PC-9 (cell line): ENCODE results near the gene ASB3. TPM values are rescaled to one million over a fixed set of nuclear protein-coding genes. Genes with fewer than 3 reads are reported as not detected.
"Not testable (repeated sequence)": the region's sequence is repeated elsewhere in the genome, so short reads cannot be mapped to it uniquely, and the experiment has no call there.

Source experiments
- BruUV-seq: library from RNA; stranded (reverse); fragments of 400-500 nt; replicated peaks from 2 replicates; lab custom pipeline; 2021; lab: Mats Ljungman, UMichigan
- CTCF ChIA-PET: fragments of 300-600 bp; sonication (Branson Sonifier 250); formaldehyde crosslinking; loops from one replicate; lab custom pipeline; 2022; ENCODE audit warnings: antibody characterized with exemption; lab: Charles Lee
- POLR2A ChIA-PET: fragments of 300-600 bp; sonication (Branson Sonifier 250); formaldehyde crosslinking; loops from one replicate; lab custom pipeline; 2022; ENCODE audit warnings: antibody characterized with exemption; ENCODE audit not compliant: unreplicated experiment; lab: Charles Lee
- DNase-seq, 2 experiments: peaks; one replicate each; pipeline versions ENCODE4 v3.0.0 to v3.0.0-alpha.2; 2015 to 2022; ENCODE audit warnings: mixed read lengths in 1 of 2
- H2AFZ ChIP-seq: fragments of 200-600 bp; sonication (generic); 2 replicates; pipeline ENCODE4 v1.8.1; 2017; ENCODE audit warnings: antibody characterized with exemption
- H3F3A ChIP-seq: fragments of 200-600 bp; sonication (generic); 2 replicates; pipeline ENCODE4 v1.8.1; 2017; ENCODE audit warnings: antibody characterized with exemption, mild to moderate bottlenecking, low read depth; ENCODE audit not compliant: insufficient read depth
- H3K27ac ChIP-seq: fragments of 200-600 bp; sonication (generic); 2 replicates; pipeline ENCODE4 v1.6.1; 2016; ENCODE audit warnings: mixed run types
- H3K27me3 ChIP-seq: fragments of 200-600 bp; sonication (generic); 2 replicates; pipeline ENCODE4 v1.6.1; 2016; ENCODE audit warnings: low read depth, mixed run types; ENCODE audit not compliant: insufficient read depth
- H3K36me3 ChIP-seq: fragments of 200-600 bp; sonication (generic); 2 replicates; pipeline ENCODE4 v1.6.1; 2016; ENCODE audit warnings: low read depth, mixed run types
- H3K4me1 ChIP-seq: fragments of 200-600 bp; sonication (generic); replicated peaks from 2 replicates; pipeline ENCODE4 v1.6.1; 2016; ENCODE audit warnings: mixed run types; ENCODE audit not compliant: insufficient read depth
- H3K4me2 ChIP-seq: fragments of 200-600 bp; sonication (generic); 2 replicates; pipeline ENCODE4 v1.6.1; 2017; ENCODE audit warnings: mixed run types
- H3K4me3 ChIP-seq: fragments of 200-600 bp; sonication (generic); 2 replicates; pipeline ENCODE4 v1.6.1; 2016; ENCODE audit warnings: mixed run types
- H3K79me2 ChIP-seq: fragments of 200-600 bp; sonication (generic); 2 replicates; pipeline ENCODE4 v1.6.1; 2017; ENCODE audit warnings: low read depth, mixed run types
- H3K9me2 ChIP-seq: fragments of 200-600 bp; sonication (generic); 2 replicates; pipeline ENCODE4 v1.8.1; 2017; ENCODE audit warnings: mild to moderate bottlenecking; ENCODE audit not compliant: insufficient read depth
- H3K9me3 ChIP-seq: fragments of 200-600 bp; sonication (generic); 2 replicates; pipeline ENCODE4 v1.8.1; 2016; ENCODE audit warnings: low read depth; ENCODE audit not compliant: insufficient read depth
- H4K20me1 ChIP-seq: fragments of 200-600 bp; sonication (generic); 2 replicates; pipeline ENCODE4 v1.8.1; 2017; ENCODE audit not compliant: insufficient read depth
- CTCF ChIP-seq: fragments of 200-600 bp; sonication (generic); conservative IDR thresholded peaks from 2 replicates; pipeline ENCODE4 v1.6.1; 2017; ENCODE audit warnings: mixed run types, antibody characterized with exemption, mild to moderate bottlenecking, moderate library complexity
- EZH2 ChIP-seq: fragments of 200-600 bp; sonication (generic); IDR thresholded peaks from 2 replicates; pipeline ENCODE4 v1.8.0; 2017; ENCODE audit warnings: antibody characterized with exemption, low read depth
- intact Hi-C: fragments of 100-400 bp; cut with micrococcal nuclease; formaldehyde crosslinking; loops from one replicate; pipeline ENCODE4 v1.10.0; 2022; ENCODE audit not compliant: unreplicated experiment
- total RNA-seq: library from RNA; stranded (reverse); gene quantifications from 2 replicates; pipeline ENCODE4 v1.2.3, GENCODE V29; 2021

ASB3 gene
- total RNA-seq, 1 experiment from 2014 or later, result 27.7 TPM

DNA sequence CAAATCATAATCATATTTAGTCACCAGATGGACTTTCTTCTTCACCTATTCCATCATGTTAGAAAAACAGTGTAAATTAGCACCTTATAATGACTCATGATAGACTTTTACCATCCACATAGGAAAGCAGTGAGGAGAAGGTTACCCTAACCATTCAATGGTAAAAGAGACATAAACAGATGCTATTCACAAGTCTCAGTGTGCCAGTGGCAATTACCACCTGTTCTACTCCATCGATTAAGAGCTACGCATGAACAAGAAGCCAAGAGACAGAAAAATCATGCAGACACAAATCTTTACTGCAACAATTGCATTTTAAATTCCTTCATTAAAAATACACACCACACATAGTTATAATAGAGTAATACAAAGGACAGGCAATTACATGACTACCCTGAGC, 125.9 kb downstream of the ASB3 start:
- no peaks in the 10 kb centered on the region for H3F3A ChIP-seq

DNA sequence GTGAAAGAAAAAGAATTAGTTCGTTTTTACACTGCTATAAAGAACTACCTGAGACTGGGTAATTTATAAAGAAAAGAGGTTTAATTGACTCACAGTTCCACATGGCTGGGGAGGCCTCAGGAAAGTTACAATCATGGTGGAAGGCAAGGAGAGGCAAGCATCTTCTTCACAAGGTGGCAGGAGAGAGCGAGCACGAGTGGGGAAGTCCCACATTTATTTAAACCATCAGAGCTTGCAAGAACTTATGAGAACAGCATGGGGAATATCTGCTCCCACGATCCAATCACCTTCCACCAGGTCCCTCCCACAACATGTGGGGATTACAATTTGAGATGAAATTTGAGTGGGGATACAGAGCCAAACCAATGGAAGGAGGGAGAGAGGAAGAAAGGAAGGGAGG, 128.3 kb downstream of the ASB3 start:
- H3K36me3 ChIP-seq, H3K79me2 ChIP-seq, intact Hi-C loops, H3K4me3 ChIP-seq, H3K27ac ChIP-seq, H3K9me2 ChIP-seq, CTCF ChIA-PET, H3K9me3 ChIP-seq, H3K4me1 ChIP-seq, H3K27me3 ChIP-seq, H2AFZ ChIP-seq, BruUV-seq, H4K20me1 ChIP-seq, H3K4me2 ChIP-seq, H3F3A ChIP-seq, POLR2A ChIA-PET, DNase-seq: not testable (repeated sequence)

More for the DNA sequence above, 125.9 kb downstream of the ASB3 start:
- H4K20me1 ChIP-seq, result no peaks in the 10 kb centered on the region
- no peaks in the 10 kb centered on the region for H3K9me3 ChIP-seq
- H3K27ac ChIP-seq, result no peak overlapping the region
- H3K36me3 ChIP-seq, result no peaks in the 10 kb centered on the region
- H3K4me2 ChIP-seq, result no peak overlapping the region
- no peaks in the 10 kb centered on the region for H3K79me2 ChIP-seq
- no peaks in the 10 kb centered on the region for H3K9me2 ChIP-seq
- no peak overlapping the region for H3K4me3 ChIP-seq
- intact Hi-C loops, result no loop called here
- no peak overlapping the region for H2AFZ ChIP-seq
- POLR2A ChIA-PET, result no interaction called here
- no TSS peak for BruUV-seq
- TF ChIP-seq CTCF (no peak), EZH2 (no peak)
- H3K27me3 ChIP-seq, result no peaks in the 10 kb centered on the region
- no peaks in the 10 kb centered on the region for H3K4me1 ChIP-seq
- CTCF ChIA-PET, result no interaction called here
- DNase-seq, result no peak

- BruUV-seq, result no TSS peak
- POLR2A ChIA-PET, result no interaction called here
- Histone ChIP-seq H3K4me3 (no peak overlapping the region), H3K27ac (no peak overlapping the region), H3K4me2 (no peak overlapping the region), H3K4me1 (no peaks in the 10 kb centered on the region), H3K36me3 (no peaks in the 10 kb centered on the region), H3K79me2 (no peaks in the 10 kb centered on the region), H2AFZ (no peak overlapping the region), H3K9me3 (no peaks in the 10 kb centered on the region), H3K27me3 (no peaks in the 10 kb centered on the region), H3K9me2 (no peaks in the 10 kb centered on the region; the same call in 1 of the 2 replicates), H3F3A (no peaks in the 10 kb centered on the region), H4K20me1 (no peaks in the 10 kb centered on the region)
- no peak for DNase-seq
- intact Hi-C loops, result no loop called here
- TF ChIP-seq EZH2, result no peak
- TF ChIP-seq CTCF, result no peak
- CTCF ChIA-PET, result no interaction called here
Measured at GRCh38 chr2:53655256-53655655, 131.5 kb downstream of the ASB3 start.

- no peaks in the 10 kb centered on the region for H3F3A ChIP-seq
- no peaks in the 10 kb centered on the region for H3K36me3 ChIP-seq
- BruUV-seq, result no TSS peak
- TF ChIP-seq EZH2, result no peak
- TF ChIP-seq CTCF, result no peak
- no peak overlapping the region for H2AFZ ChIP-seq
- CTCF ChIA-PET, result no interaction called here
- H3K79me2 ChIP-seq, result no peaks in the 10 kb centered on the region
- no peaks in the 10 kb centered on the region for H3K9me3 ChIP-seq
- POLR2A ChIA-PET, result no interaction called here
- H3K4me3 ChIP-seq, result no peak overlapping the region
- no peaks in the 10 kb centered on the region for H3K27me3 ChIP-seq
- no peaks in the 10 kb centered on the region for H3K4me1 ChIP-seq
- no peaks in the 10 kb centered on the region for H4K20me1 ChIP-seq
- no peak overlapping the region for H3K27ac ChIP-seq
- DNase-seq, result no peak
- no peaks in the 10 kb centered on the region; the same call in 1 of the 2 replicates for H3K9me2 ChIP-seq
- intact Hi-C loops, result no loop called here
- H3K4me2 ChIP-seq, result no peak overlapping the region
Measured at GRCh38 chr2:53654396-53654795, 132.4 kb downstream of the ASB3 start.
